Measurements from ENCODE around the gene ANXA5. TPM values are rescaled to one million over a fixed set of nuclear protein-coding genes. Genes with fewer than 3 reads are reported as not detected.

Gene ANXA5
- total and polyA plus RNA-seq, 4 donors: 71.0 to 131 (median 87.0) TPM

- Histone ChIP-seq H3K9me3 (ENCODE audit: control insufficient read depth in 4 of 4, low read length in 3 of 4) (no peaks in the 10 kb centered on the region), H3K27me3 (ENCODE audit: control insufficient read depth in 4 of 4, insufficient read depth in 4 of 4, low read length in 3 of 4) (peaks cover 0 to 7% (median 0%) of the 10 kb centered on the region in 4 donors), H3K36me3 (ENCODE audit: control insufficient read depth in 4 of 4, insufficient read depth in 3 of 4, low read depth in 1 of 4, low read length in 3 of 4) (no peaks in the 10 kb centered on the region), H3K4me1 (ENCODE audit: control insufficient read depth in 4 of 4, insufficient read depth in 4 of 4, low read length in 3 of 4) (peaks cover 0 to 10% (median 2%) of the 10 kb centered on the region in 4 donors), H3K27ac (ENCODE audit: low read depth in 1 of 2, low read length in 2 of 2) (no peak overlapping the region), H3K9ac (ENCODE audit: low read depth in 1 of 2, low read length in 2 of 2) (no peak overlapping the region), H3K4me3 (ENCODE audit: low read depth in 1 of 3, low read length in 3 of 3) (no peak overlapping the region)
- no peak for TF ChIP-seq FOXA2 (IDR thresholded peaks at IDR 0.05)
- TF ChIP-seq EGR1 (IDR thresholded peaks at IDR 0.05; ENCODE audit: low read depth in 2 of 2): no peak
- TF ChIP-seq, protein P1, sequence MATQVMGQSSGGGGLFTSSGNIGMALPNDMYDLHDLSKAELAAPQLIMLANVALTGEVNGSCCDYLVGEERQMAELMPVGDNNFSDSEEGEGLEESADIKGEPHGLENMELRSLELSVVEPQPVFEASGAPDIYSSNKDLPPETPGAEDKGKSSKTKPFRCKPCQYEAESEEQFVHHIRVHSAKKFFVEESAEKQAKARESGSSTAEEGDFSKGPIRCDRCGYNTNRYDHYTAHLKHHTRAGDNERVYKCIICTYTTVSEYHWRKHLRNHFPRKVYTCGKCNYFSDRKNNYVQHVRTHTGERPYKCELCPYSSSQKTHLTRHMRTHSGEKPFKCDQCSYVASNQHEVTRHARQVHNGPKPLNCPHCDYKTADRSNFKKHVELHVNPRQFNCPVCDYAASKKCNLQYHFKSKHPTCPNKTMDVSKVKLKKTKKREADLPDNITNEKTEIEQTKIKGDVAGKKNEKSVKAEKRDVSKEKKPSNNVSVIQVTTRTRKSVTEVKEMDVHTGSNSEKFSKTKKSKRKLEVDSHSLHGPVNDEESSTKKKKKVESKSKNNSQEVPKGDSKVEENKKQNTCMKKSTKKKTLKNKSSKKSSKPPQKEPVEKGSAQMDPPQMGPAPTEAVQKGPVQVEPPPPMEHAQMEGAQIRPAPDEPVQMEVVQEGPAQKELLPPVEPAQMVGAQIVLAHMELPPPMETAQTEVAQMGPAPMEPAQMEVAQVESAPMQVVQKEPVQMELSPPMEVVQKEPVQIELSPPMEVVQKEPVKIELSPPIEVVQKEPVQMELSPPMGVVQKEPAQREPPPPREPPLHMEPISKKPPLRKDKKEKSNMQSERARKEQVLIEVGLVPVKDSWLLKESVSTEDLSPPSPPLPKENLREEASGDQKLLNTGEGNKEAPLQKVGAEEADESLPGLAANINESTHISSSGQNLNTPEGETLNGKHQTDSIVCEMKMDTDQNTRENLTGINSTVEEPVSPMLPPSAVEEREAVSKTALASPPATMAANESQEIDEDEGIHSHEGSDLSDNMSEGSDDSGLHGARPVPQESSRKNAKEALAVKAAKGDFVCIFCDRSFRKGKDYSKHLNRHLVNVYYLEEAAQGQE (IDR thresholded peaks at IDR 0.05): no peak
- no peak for TF ChIP-seq HNF4G (IDR thresholded peaks at IDR 0.05)
- TF ChIP-seq, protein P2, sequence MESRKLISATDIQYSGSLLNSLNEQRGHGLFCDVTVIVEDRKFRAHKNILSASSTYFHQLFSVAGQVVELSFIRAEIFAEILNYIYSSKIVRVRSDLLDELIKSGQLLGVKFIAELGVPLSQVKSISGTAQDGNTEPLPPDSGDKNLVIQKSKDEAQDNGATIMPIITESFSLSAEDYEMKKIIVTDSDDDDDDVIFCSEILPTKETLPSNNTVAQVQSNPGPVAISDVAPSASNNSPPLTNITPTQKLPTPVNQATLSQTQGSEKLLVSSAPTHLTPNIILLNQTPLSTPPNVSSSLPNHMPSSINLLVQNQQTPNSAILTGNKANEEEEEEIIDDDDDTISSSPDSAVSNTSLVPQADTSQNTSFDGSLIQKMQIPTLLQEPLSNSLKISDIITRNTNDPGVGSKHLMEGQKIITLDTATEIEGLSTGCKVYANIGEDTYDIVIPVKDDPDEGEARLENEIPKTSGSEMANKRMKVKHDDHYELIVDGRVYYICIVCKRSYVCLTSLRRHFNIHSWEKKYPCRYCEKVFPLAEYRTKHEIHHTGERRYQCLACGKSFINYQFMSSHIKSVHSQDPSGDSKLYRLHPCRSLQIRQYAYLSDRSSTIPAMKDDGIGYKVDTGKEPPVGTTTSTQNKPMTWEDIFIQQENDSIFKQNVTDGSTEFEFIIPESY (IDR thresholded peaks at IDR 0.05): no peak
- TF ChIP-seq HNF4A (conservative IDR thresholded peaks at IDR 0.05): no peak
- no peak for TF ChIP-seq RXRA (IDR thresholded peaks at IDR 0.05)
- TF ChIP-seq SP1 (IDR thresholded peaks at IDR 0.05): no peak
- no peak for TF ChIP-seq GABPA (IDR thresholded peaks at IDR 0.05 in 1 of 2, conservative IDR thresholded peaks at IDR 0.05 in 1 of 2)
- TF ChIP-seq, protein P3, sequence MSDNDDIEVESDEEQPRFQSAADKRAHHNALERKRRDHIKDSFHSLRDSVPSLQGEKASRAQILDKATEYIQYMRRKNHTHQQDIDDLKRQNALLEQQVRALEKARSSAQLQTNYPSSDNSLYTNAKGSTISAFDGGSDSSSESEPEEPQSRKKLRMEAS (IDR thresholded peaks at IDR 0.05): no peak
- 70% methylated on average over 4 of the region's 4 CpGs for WGBS
- no peak for DNase-seq (ENCODE audit: low spot score)
These were observed 17.8 kb upstream of the ANXA5 start for GRCh38 chr4:121714548-121714947.

- Histone ChIP-seq H3K9me3 (ENCODE audit: control insufficient read depth in 4 of 4, low read length in 3 of 4) (no peaks in the 10 kb centered on the region), H3K27ac (ENCODE audit: low read depth in 1 of 2, low read length in 2 of 2) (no peak overlapping the region), H3K9ac (ENCODE audit: low read depth in 1 of 2, low read length in 2 of 2) (no peak overlapping the region), H3K36me3 (ENCODE audit: control insufficient read depth in 4 of 4, insufficient read depth in 3 of 4, low read depth in 1 of 4, low read length in 3 of 4) (no peaks in the 10 kb centered on the region), H3K27me3 (ENCODE audit: control insufficient read depth in 4 of 4, insufficient read depth in 4 of 4, low read length in 3 of 4) (peaks cover 0 to 7% (median 0%) of the 10 kb centered on the region in 4 donors), H3K4me3 (ENCODE audit: low read depth in 1 of 3, low read length in 3 of 3) (no peak overlapping the region), H3K4me1 (ENCODE audit: control insufficient read depth in 4 of 4, insufficient read depth in 4 of 4, low read length in 3 of 4) (peaks cover 0 to 4% (median 2%) of the 10 kb centered on the region in 4 donors)
- WGBS: 83% methylated on average over 4 of the region's 4 CpGs
- no peak for DNase-seq (ENCODE audit: low spot score)
- no peak for TF ChIP-seq HNF4A (conservative IDR thresholded peaks at IDR 0.05)
These were observed 16.0 kb upstream of the ANXA5 start for GRCh38 chr4:121712783-121713182.

- Histone ChIP-seq H3K27ac (ENCODE audit: low read depth in 1 of 2, low read length in 2 of 2) (peak overlapping the region; percentile 25 to 60), H3K36me3 (ENCODE audit: control insufficient read depth in 4 of 4, insufficient read depth in 3 of 4, low read depth in 1 of 4, low read length in 3 of 4) (no peaks in the 10 kb centered on the region), H3K4me1 (ENCODE audit: control insufficient read depth in 4 of 4, insufficient read depth in 4 of 4, low read length in 3 of 4) (peaks cover 0 to 4% (median 2%) of the 10 kb centered on the region in 4 donors), H3K27me3 (ENCODE audit: control insufficient read depth in 4 of 4, insufficient read depth in 4 of 4, low read length in 3 of 4) (peaks cover 0 to 7% (median 0%) of the 10 kb centered on the region in 4 donors), H3K4me3 (ENCODE audit: low read depth in 1 of 3, low read length in 3 of 3) (no peak overlapping the region), H3K9me3 (ENCODE audit: control insufficient read depth in 4 of 4, low read length in 3 of 4) (no peaks in the 10 kb centered on the region), H3K9ac (ENCODE audit: low read depth in 1 of 2, low read length in 2 of 2) (no peak overlapping the region)
- WGBS: 69% methylated on average over 7 of the region's 7 CpGs
- TF ChIP-seq, protein P4, sequence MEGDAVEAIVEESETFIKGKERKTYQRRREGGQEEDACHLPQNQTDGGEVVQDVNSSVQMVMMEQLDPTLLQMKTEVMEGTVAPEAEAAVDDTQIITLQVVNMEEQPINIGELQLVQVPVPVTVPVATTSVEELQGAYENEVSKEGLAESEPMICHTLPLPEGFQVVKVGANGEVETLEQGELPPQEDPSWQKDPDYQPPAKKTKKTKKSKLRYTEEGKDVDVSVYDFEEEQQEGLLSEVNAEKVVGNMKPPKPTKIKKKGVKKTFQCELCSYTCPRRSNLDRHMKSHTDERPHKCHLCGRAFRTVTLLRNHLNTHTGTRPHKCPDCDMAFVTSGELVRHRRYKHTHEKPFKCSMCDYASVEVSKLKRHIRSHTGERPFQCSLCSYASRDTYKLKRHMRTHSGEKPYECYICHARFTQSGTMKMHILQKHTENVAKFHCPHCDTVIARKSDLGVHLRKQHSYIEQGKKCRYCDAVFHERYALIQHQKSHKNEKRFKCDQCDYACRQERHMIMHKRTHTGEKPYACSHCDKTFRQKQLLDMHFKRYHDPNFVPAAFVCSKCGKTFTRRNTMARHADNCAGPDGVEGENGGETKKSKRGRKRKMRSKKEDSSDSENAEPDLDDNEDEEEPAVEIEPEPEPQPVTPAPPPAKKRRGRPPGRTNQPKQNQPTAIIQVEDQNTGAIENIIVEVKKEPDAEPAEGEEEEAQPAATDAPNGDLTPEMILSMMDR (IDR thresholded peaks at IDR 0.05; ENCODE audit: low read depth, low read length, missing input control): no peak
- DNase-seq (ENCODE audit: low spot score): no peak
These were observed 15.3 kb upstream of the ANXA5 start for GRCh38 chr4:121712001-121712651.
